ENCODE data around the gene GPR107.

DNA sequence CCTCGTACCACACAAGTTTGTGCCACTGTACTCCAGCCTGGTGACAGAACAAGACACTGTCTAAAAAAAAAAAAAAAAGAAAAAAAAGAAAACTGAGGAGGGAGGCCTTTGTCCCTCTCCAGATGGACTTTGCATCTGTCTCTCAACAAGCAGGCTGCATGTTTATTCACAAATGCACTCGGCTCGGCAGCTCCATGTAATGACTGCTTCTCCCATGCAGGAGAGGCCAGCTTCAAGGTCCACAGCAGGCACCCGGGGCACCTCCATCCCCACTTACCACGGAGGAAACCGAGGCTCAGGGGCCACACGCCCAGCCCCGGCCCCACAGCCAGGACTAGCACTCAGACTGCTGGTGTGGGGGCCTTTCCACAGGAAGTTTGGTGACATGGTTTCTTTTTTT is 105.4 kb downstream of the GPR107 start:
- TF ChIP-seq, protein P1, sequence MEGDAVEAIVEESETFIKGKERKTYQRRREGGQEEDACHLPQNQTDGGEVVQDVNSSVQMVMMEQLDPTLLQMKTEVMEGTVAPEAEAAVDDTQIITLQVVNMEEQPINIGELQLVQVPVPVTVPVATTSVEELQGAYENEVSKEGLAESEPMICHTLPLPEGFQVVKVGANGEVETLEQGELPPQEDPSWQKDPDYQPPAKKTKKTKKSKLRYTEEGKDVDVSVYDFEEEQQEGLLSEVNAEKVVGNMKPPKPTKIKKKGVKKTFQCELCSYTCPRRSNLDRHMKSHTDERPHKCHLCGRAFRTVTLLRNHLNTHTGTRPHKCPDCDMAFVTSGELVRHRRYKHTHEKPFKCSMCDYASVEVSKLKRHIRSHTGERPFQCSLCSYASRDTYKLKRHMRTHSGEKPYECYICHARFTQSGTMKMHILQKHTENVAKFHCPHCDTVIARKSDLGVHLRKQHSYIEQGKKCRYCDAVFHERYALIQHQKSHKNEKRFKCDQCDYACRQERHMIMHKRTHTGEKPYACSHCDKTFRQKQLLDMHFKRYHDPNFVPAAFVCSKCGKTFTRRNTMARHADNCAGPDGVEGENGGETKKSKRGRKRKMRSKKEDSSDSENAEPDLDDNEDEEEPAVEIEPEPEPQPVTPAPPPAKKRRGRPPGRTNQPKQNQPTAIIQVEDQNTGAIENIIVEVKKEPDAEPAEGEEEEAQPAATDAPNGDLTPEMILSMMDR (IDR thresholded peaks at IDR 0.05) = no peak
- no peak for TF ChIP-seq ZFX (IDR thresholded peaks at IDR 0.05; ENCODE audit: borderline replicate concordance)
